Measurements from ENCODE around the gene ELK4.

The ELK4 gene

DNA sequence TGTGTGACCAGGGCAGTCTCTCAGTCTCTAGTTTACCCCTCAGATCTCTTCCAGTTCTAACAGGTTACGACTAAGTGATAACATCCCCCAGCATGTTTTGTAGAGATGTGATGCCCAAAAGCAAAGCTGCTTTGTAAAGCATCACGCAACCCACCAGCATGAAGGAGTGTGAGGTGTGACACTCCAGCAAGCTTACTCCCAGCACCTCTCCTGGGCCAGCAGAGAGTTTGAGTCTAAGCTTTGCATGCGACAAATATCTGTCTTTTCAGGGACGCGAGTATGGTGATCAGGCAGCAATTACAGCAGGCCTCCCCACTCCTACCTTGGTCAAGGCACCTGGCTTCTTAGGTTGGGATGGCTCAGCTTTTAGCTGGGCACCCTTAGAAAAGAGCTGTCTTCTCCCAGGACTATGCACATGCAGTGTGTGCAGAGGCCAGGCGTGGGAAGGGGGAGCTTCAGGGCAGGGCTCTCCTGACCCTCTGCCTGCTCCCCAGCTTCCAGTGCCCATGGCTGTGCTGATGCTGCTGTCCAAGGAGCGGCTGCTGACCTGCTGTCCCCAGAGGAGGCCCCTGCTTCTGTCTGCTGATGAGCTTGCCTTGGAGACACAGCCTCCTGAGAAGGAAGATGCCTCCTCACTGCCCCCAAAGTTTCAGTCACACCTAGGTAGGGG is 48.2 kb downstream of the ELK4 start:
- no peaks in the 10 kb centered on the region for H3K9me3 ChIP-seq
- TF ChIP-seq, protein P1, sequence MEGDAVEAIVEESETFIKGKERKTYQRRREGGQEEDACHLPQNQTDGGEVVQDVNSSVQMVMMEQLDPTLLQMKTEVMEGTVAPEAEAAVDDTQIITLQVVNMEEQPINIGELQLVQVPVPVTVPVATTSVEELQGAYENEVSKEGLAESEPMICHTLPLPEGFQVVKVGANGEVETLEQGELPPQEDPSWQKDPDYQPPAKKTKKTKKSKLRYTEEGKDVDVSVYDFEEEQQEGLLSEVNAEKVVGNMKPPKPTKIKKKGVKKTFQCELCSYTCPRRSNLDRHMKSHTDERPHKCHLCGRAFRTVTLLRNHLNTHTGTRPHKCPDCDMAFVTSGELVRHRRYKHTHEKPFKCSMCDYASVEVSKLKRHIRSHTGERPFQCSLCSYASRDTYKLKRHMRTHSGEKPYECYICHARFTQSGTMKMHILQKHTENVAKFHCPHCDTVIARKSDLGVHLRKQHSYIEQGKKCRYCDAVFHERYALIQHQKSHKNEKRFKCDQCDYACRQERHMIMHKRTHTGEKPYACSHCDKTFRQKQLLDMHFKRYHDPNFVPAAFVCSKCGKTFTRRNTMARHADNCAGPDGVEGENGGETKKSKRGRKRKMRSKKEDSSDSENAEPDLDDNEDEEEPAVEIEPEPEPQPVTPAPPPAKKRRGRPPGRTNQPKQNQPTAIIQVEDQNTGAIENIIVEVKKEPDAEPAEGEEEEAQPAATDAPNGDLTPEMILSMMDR (IDR thresholded peaks at IDR 0.05): no peak
- H3K27me3 ChIP-seq: peaks cover 46% of the 10 kb centered on the region
- no peaks in the 10 kb centered on the region for H3K36me3 ChIP-seq
- H3K4me3 ChIP-seq (ENCODE audit: low read depth in 1 of 2, low read length in 1 of 2): no peak overlapping the region
- no peak overlapping the region for H3K27ac ChIP-seq
- no peaks in the 10 kb centered on the region for H3K4me1 ChIP-seq (ENCODE audit: control insufficient read depth in 1 of 2, insufficient read depth in 1 of 2, low read depth in 1 of 2, low read length in 1 of 2)

DNA sequence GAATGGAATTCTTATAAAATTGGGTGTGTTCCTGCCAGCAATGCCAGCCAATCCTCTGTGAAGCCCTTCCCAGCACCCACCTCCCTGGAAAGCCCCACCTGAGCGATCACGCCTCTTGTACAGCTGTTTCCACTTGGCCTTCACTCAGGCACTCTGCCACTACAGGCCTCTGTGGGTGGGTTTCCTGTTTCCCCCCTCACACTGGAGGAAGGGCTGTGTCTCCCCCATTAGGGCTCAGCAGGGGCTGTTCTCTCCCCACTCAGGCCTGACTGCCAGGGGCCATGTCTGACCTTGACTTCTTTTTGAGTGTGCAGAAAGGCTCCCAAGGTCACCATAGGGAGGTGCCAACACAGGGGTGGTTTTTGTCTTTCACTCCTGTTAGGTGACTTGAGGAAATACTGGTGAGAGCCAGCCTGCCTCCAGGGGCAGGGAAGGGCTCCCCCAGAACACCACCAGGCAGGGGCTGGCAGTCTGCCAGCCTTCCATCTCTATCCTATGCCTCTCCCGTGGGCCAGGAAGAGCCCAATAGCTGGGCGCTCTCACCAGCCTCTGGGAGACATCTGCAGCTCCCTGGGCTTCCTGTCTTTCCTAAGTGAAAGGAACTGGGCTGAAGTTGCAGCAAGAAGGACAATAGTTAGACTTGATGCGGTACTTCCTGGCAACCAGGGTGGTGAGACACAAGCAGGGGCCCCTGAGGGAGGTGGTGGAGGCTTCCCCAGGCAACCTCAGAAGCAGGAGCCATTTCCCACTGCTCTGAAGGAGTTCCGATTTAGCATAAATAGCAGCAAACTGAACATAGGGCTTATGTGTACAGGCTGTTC is 49.1 kb downstream of the ELK4 start:
- Histone ChIP-seq H3K4me3 (ENCODE audit: low read depth in 1 of 2, low read length in 1 of 2) (no peak overlapping the region), H3K27ac (no peak overlapping the region), H3K27me3 (peaks cover 55% of the 10 kb centered on the region), H3K4me1 (ENCODE audit: control insufficient read depth in 1 of 2, insufficient read depth in 1 of 2, low read depth in 1 of 2, low read length in 1 of 2) (no peaks in the 10 kb centered on the region), H3K36me3 (no peaks in the 10 kb centered on the region), H3K9me3 (no peaks in the 10 kb centered on the region)
- TF ChIP-seq, protein P1 (IDR thresholded peaks at IDR 0.05): no peak

DNA sequence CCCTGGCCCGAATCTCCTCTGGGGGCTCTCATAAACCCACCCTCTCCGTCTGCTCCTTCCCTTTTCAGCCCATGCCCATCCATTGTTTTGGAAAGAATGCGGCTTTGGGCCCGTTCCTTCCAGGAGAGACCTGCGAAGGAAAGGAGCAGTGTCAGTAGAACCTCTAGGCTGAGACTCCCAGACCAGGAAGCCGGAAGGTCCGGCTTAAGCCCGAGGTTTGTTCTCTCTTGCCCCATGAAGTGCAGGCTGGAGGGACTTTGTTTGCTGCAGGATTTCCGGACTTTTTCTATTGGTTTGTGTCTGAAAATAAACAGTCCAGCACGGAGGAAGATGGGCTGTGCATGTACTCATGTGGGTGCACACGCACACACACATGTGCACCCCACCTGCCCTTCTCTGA is 49.8 kb downstream of the ELK4 start:
- H3K27me3 ChIP-seq: peaks cover 61% of the 10 kb centered on the region
- no peaks in the 10 kb centered on the region for H3K9me3 ChIP-seq
- H3K36me3 ChIP-seq: no peaks in the 10 kb centered on the region
- H3K27ac ChIP-seq: no peak overlapping the region
- no peaks in the 10 kb centered on the region for H3K4me1 ChIP-seq (ENCODE audit: control insufficient read depth in 1 of 2, insufficient read depth in 1 of 2, low read depth in 1 of 2, low read length in 1 of 2)
- TF ChIP-seq, protein P1 (IDR thresholded peaks at IDR 0.05): no peak
- H3K4me3 ChIP-seq (ENCODE audit: low read depth in 1 of 2, low read length in 1 of 2): no peak overlapping the region

DNA sequence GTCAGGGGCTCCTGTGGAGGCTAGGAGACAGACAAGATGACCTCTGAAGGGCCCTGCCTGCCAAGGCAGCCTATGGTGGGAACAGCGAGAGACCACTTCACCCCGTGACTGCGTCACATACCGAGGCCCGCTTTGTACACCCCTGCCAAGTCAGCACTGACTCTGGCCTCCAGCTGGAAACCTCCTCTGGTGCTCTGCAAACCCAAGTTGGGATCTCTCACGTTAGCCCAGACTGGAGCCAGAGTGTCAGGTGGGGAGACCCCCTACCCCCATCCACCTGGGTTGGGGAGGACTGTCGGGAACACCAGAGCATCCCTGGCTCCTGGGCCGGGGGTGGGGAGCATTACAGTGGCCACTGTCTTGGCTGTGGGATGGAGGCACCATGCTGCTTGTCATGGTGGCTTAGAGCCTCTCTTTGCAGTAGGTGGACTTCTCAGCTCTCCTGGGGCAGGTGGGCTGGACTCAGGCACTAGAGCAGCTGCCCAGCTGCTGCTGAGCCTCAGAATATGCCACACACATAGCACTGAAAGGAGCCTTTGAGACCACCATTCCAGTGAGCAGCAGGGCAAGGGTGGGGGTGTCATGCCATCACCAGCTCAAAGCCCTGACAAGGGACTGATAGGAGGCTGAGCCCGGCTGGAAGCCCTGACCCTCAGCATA is 50.4 kb downstream of the ELK4 start:
- Histone ChIP-seq H3K4me3 (ENCODE audit: low read depth in 1 of 2, low read length in 1 of 2) (no peak overlapping the region), H3K9me3 (no peaks in the 10 kb centered on the region), H3K27ac (no peak overlapping the region), H3K36me3 (no peaks in the 10 kb centered on the region), H3K27me3 (peaks cover 66% of the 10 kb centered on the region), H3K4me1 (ENCODE audit: control insufficient read depth in 1 of 2, insufficient read depth in 1 of 2, low read depth in 1 of 2, low read length in 1 of 2) (no peaks in the 10 kb centered on the region)
- TF ChIP-seq, protein P1 (IDR thresholded peaks at IDR 0.05): no peak

DNA sequence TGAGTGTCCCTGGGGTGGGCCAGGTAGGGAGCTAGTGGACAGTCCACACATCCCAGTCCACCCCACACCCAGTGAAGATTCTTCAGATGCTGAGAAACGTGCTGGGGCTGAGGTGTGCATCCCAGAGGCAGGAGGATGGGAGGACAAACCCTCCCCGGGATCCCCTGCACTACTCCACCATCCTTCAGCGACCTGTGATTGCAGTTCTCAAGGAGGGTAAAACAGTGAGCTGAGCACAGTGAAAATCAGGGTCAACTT is 51.0 kb downstream of the ELK4 start:
- H3K36me3 ChIP-seq: no peaks in the 10 kb centered on the region
- no peaks in the 10 kb centered on the region for H3K9me3 ChIP-seq
- no peak overlapping the region for H3K27ac ChIP-seq
- peaks cover 71% of the 10 kb centered on the region for H3K27me3 ChIP-seq
- H3K4me1 ChIP-seq (ENCODE audit: control insufficient read depth in 1 of 2, insufficient read depth in 1 of 2, low read depth in 1 of 2, low read length in 1 of 2): no peaks in the 10 kb centered on the region
- no peak overlapping the region for H3K4me3 ChIP-seq (ENCODE audit: low read depth in 1 of 2, low read length in 1 of 2)
- TF ChIP-seq, protein P1 (IDR thresholded peaks at IDR 0.05): no peak

Measured in neutrophil (primary cell).